G401 (cell line): ENCODE measurements around the gene SIGLEC9. TPM values are rescaled to one million over a fixed set of nuclear protein-coding genes. Genes with fewer than 3 reads are reported as not detected.
"Not testable (repeated sequence)": the region's sequence is repeated elsewhere in the genome, so short reads cannot be mapped to it uniquely, and the experiment has no call there.

Experiments
- DNase-seq: peaks from one replicate; pipeline ENCODE4 v3.0.0-alpha.2; 2015; ENCODE audit warnings: low spot score
- in situ Hi-C: cut with HindIII; loops from 2 replicates; pipeline ENCODE4 v1.10.0; 2016; ENCODE audit warnings: low sequenced_read_pairs, mixed read lengths
- total RNA-seq: library from RNA; depleted of rRNA; stranded (reverse); fragments of >200 nt; shearing (Covaris generic); gene quantifications from 2 replicates; pipeline ENCODE4 v1.2.3, GENCODE V29; 2014; rRNA removed

The SIGLEC9 gene
- total RNA-seq, 1 experiment from 2014 or later, result not detected

- no peak for DNase-seq
- in situ Hi-C loops, result no loop called here
Measured at GRCh38 chr19:51164215-51164614, 39.5 kb downstream of the SIGLEC9 start.

GRCh38 chr19:51166846-51167490, 42.3 kb downstream of the SIGLEC9 start:
- in situ Hi-C loops, result no loop called here

GRCh38 chr19:51168564-51169282, 44.0 kb downstream of the SIGLEC9 start:
- DNase-seq, result no peak
- in situ Hi-C loops, result no loop called here

More at GRCh38 chr19:51166846-51167490, 42.3 kb downstream of the SIGLEC9 start:
- no peak for DNase-seq

GRCh38 chr19:51169283-51169918, 44.7 kb downstream of the SIGLEC9 start:
- in situ Hi-C loops, result not testable (repeated sequence)
- DNase-seq, result peak; percentile 92

- in situ Hi-C loops, result no loop called here
- no peak for DNase-seq
Measured at GRCh38 chr19:51172223-51172622, 47.5 kb downstream of the SIGLEC9 start.

- in situ Hi-C loops, result no loop called here
- DNase-seq, result no peak
Measured at GRCh38 chr19:51173681-51174080, 49.0 kb downstream of the SIGLEC9 start.

GRCh38 chr19:51179256-51179655, 54.5 kb downstream of the SIGLEC9 start:
- in situ Hi-C loops, result no loop called here
- DNase-seq, result peak; percentile 32

Other genes starting within 250 kb of the SIGLEC9 start
- gene KLK4, start 213.5 kb upstream of the SIGLEC9 start, total RNA-seq, result not detected in 2 replicates
- gene KLK5, start 171.9 kb upstream of the SIGLEC9 start, total RNA-seq, result 0.58 TPM in 1 of 2 replicates, not detected in the other
- not detected in 2 replicates for gene KLK6, start 155.3 kb upstream of the SIGLEC9 start, total RNA-seq
- not detected in 2 replicates for gene KLK7, start 141.0 kb upstream of the SIGLEC9 start, total RNA-seq
- not detected in 2 replicates for gene KLK8, start 123.3 kb upstream of the SIGLEC9 start, total RNA-seq
- gene KLK10, start 105.2 kb upstream of the SIGLEC9 start, total RNA-seq, result not detected in 2 replicates
- gene KLK11, start 98.3 kb upstream of the SIGLEC9 start, total RNA-seq, result not detected in 2 replicates
- not detected in 2 replicates for gene KLK12, start 89.9 kb upstream of the SIGLEC9 start, total RNA-seq
- not detected in 2 replicates for gene KLK13, start 59.8 kb upstream of the SIGLEC9 start, total RNA-seq
- not detected in 2 replicates for gene KLK14, start 42.0 kb upstream of the SIGLEC9 start, total RNA-seq
- gene CTU1, start 16.5 kb upstream of the SIGLEC9 start, total RNA-seq, result 10.1 and 16.8 TPM in 2 replicates
- gene SIGLEC7, start 17.4 kb downstream of the SIGLEC9 start, total RNA-seq, result not detected in 2 replicates
- 1.4 TPM in 1 of 2 replicates, not detected in the other for gene CD33, start 100.2 kb downstream of the SIGLEC9 start, total RNA-seq
- gene SIGLECL1, start 126.2 kb downstream of the SIGLEC9 start, total RNA-seq, result not detected in 2 replicates
- not detected in 2 replicates for gene IGLON5, start 186.7 kb downstream of the SIGLEC9 start, total RNA-seq
- gene VSIG10L, start 217.2 kb downstream of the SIGLEC9 start, total RNA-seq, result 9.3 and 9.5 TPM in 2 replicates
- 122 and 148 TPM in 2 replicates for gene ETFB, start 241.5 kb downstream of the SIGLEC9 start, total RNA-seq
- not detected in 2 replicates for gene CLDND2, start 244.1 kb downstream of the SIGLEC9 start, total RNA-seq
- not detected in 2 replicates for gene NKG7, start 247.7 kb downstream of the SIGLEC9 start, total RNA-seq